ENCODE results near the gene KRT33B.

Gene KRT33B

DNA sequence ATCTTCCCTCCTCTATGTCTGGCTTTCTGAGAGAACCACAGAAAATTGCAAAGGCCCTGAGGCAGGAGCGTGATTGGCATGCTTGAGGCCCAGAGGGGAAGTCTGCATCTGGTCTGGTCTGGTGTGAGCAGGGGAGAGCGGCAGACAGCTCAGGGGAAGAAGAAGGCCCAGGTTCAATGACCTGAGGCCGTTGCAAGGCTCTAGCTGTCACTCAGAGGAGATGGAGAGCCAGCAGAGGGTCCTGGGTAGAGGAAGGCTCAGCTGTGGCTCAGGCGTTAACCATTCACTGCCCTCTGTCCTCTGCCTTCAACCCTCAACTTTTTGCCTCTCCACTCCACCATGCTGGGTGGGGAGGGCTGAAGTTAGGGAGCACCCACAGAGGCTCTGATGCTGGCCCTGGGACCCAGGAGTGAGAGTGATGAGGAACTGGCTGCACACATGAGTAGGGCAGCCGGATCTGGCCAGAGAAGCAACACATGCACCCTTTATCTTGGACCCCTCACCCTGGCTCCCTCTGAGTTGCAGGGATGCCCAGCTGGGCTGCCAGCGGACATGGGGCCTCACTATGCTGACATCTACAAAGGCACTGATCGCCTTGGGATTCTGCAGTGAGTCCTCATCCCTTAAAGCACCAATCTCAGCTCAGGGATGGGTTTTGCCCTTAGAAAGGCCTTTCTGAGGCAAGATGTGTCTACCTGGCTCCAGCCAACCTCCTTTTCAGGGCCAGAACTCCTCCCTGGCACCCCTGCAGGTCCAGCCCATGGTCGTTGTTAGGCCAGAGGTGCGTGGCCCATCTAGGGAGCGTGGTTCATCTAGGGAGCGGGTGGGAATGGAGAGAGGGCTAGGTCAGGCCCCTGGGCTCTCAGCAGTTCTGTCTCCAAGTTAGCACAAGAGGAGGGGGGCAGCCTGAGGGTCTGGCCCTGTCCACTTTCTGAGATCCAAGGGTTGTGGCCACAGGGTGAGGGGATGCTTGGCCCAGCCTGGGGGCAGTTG is 46.4 kb downstream of the KRT33B start:
- DNase-seq: no peak

DNA sequence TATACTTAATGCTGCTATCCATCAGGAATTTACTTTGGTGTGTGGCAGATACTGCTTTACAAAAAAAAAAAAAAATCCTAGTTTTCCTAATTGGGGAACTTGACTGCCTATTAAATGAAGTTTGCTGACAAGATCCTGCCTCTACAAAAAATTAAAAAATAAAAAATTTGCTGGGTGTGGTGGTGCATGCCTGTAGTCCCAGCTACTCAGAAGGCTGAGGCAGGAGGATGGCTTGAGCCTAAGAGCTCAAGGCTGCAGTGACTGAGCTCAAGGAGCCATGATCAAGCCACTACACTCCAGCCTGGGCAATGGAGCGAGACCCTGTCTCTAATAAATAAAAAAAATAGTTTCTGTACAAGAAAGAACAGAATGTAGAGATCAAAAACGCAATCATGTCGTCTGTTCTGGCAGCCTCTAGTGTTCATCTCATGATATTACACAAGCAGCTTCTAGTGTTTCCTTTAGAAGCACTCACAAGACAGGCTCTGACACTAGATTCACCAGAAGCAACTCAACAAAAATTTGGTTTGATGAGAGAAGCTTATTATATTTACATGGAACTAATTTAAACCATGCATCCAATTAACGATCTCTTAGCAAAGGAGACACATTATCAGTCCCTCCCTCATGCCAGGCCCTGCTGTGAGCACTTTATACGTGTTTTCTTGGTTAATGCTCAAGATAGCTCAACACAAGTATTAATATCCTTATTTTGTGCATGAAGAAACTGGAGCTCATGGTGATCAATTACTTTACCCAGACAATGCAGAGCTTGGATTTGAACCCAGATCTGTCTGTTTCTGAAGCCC is 47.3 kb downstream of the KRT33B start:
- DNase-seq: peak; percentile 29

- no peak for DNase-seq
These were observed 51.4 kb downstream of the KRT33B start for GRCh38 chr17:41318231-41318630.

- no peak for DNase-seq
These were observed 53.7 kb downstream of the KRT33B start for GRCh38 chr17:41315814-41316445.

DNA sequence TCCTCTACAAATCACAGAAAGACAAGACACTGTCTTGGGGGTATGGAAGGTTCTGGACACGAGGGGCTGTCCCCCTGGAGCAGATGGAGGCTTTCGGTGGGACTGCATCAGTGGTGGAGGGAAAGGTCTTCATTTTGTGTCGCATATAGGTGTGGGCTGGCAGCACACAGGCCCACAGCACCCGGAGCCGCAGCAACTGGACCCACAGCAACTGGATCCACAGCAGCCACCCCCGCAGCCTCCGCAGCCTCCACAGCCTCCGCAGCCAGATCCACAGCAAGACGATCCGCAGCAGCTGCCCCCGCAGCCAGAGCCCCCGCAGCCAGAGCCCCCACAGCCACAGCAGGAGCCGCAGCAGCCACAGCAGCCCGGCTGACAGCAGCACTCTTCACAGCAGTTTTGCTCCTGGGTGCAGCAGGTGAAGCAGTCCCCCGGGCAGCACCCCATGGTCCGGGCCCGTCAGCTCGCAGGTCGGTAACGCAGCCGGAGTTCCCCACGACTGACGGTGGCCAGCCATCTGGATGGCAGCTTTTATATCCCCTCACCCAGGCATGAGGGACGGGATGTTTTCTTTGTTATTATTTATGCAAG is 54.3 kb downstream of the KRT33B start, which contains the start of gene KRTAP17-1:
Gene KRTAP17-1 (minus strand): TSS at position 507 of the 591 bp plus-strand sequence. CDS start 60 bp downstream, at position 447.
- no peak for DNase-seq

All from retina (tissue), 1 donor.